Measurements from ENCODE around the gene ANTXR1.

The ANTXR1 gene

GRCh38 chr2:69279931-69280681 is 267.1 kb downstream of the ANTXR1 start:
- DNase-seq (ENCODE audit: low spot score) = no peak

GRCh38 chr2:69280796-69281412 is 267.9 kb downstream of the ANTXR1 start:
- no peak for DNase-seq (ENCODE audit: low spot score)

GRCh38 chr2:69285379-69285894 is 272.5 kb downstream of the ANTXR1 start:
- DNase-seq (ENCODE audit: low spot score) = no peak

GRCh38 chr2:69287544-69287943 is 274.6 kb downstream of the ANTXR1 start:
- no peak for DNase-seq (ENCODE audit: low spot score)

- no peak for DNase-seq (ENCODE audit: low spot score)
Measured at GRCh38 chr2:69288429-69288828, 275.4 kb downstream of the ANTXR1 start.

GRCh38 chr2:69291004-69291650 is 278.1 kb downstream of the ANTXR1 start:
- DNase-seq (ENCODE audit: low spot score) = no peak

- DNase-seq (ENCODE audit: low spot score) = no peak
Measured at GRCh38 chr2:69291721-69292120, 278.7 kb downstream of the ANTXR1 start.

GRCh38 chr2:69292256-69292655 is 279.3 kb downstream of the ANTXR1 start:
- DNase-seq (ENCODE audit: low spot score) = no peak

GRCh38 chr2:69296421-69296820 is 283.4 kb downstream of the ANTXR1 start:
- no peak for DNase-seq (ENCODE audit: low spot score)

- DNase-seq (ENCODE audit: low spot score) = no peak
Measured at GRCh38 chr2:69297216-69297615, 284.2 kb downstream of the ANTXR1 start.

GRCh38 chr2:69298261-69298660 is 285.3 kb downstream of the ANTXR1 start:
- DNase-seq (ENCODE audit: low spot score) = peak; percentile 46

GRCh38 chr2:69298862-69299261 is 285.9 kb downstream of the ANTXR1 start:
- DNase-seq (ENCODE audit: low spot score) = no peak
